Ishikawa (cell line): ENCODE measurements around the gene TGM3.

ENCODE experiments used
- CEBPB ChIP-seq: IDR thresholded peaks from 2 replicates; pipeline ENCODE4 v1.6.1; 2012
- EGR1 ChIP-seq: IDR thresholded peaks from 2 replicates; pipeline ENCODE4 v1.6.1; 2012
- EP300 ChIP-seq: IDR thresholded peaks from 2 replicates; pipeline ENCODE4 v1.6.1; 2012; ENCODE audit warnings: borderline replicate concordance
- FOXM1 ChIP-seq: IDR thresholded peaks from 2 replicates; pipeline ENCODE4 v1.6.1; 2012; ENCODE audit warnings: low read depth, borderline replicate concordance
- MAX ChIP-seq: IDR thresholded peaks from 2 replicates; pipeline ENCODE4 v1.6.1; 2012
- RAD21 ChIP-seq: IDR thresholded peaks from 2 replicates; pipeline ENCODE4 v1.6.1; 2012; ENCODE audit warnings: low read depth
- REST ChIP-seq: IDR thresholded peaks from 2 replicates; pipeline ENCODE4 v1.6.1; 2012; ENCODE audit warnings: low read depth, mild to moderate bottlenecking
- TAF1 ChIP-seq: IDR thresholded peaks from 2 replicates; pipeline ENCODE4 v1.6.1; 2012; ENCODE audit warnings: low read depth, mild to moderate bottlenecking
- TCF12 ChIP-seq: IDR thresholded peaks from 2 replicates; pipeline ENCODE4 v1.6.1; 2012; ENCODE audit warnings: low read depth
- TEAD4 ChIP-seq: IDR thresholded peaks from 2 replicates; pipeline ENCODE4 v1.6.1; 2012

GRCh38 chr20:2331106-2331505 is 35.3 kb downstream of the TGM3 start:
- TF ChIP-seq TCF12, result no peak
- TF ChIP-seq EP300, result no peak
- no peak for TF ChIP-seq TAF1
- no peak for TF ChIP-seq FOXM1
- TF ChIP-seq REST, result no peak
- TF ChIP-seq MAX, result no peak
- no peak for TF ChIP-seq TEAD4
- no peak for TF ChIP-seq RAD21
- TF ChIP-seq CEBPB, result no peak
- no peak for TF ChIP-seq EGR1
